ENCODE measurements around the gene AGK. TPM values are rescaled to one million over a fixed set of nuclear protein-coding genes. Genes with fewer than 3 reads are reported as not detected.

Gene AGK
- total and polyA plus RNA-seq, 12 donors: 17.7 to 45.1 (median 38.3) TPM

GRCh38 chr7:141674171-141674671, 123.0 kb downstream of the AGK start:
- peaks cover 0 to 48% (median 11%) of the 10 kb centered on the region in 9 donors for H3K4me1 ChIP-seq
- ATAC-seq (peak; percentile 72 to 94 (median 87)), DNase-seq (peak in 1 of 2 donors; percentile 48)
- intact Hi-C loops (cut with DNase I): loop anchor here in 1 of 10 donors (5.0 kb wide), 1 partner anchor 58 kb away; no protein-coding TSS in a partner anchor
- H3K9me3 ChIP-seq: no peaks in the 10 kb centered on the region
- WGBS, 2 donors: 71 to 78% methylated on average over 5 of the region's 5 CpGs
- no peak for TF ChIP-seq CTCF (IDR thresholded peaks at IDR 0.05)
- H3K27ac ChIP-seq: peak overlapping the region; percentile 38 to 88 (median 72)
- H3K36me3 ChIP-seq: peaks cover 0 to 45% (median 0%) of the 10 kb centered on the region in 9 donors
- no peaks in the 10 kb centered on the region for H3K27me3 ChIP-seq
- no peak overlapping the region for H3K4me3 ChIP-seq

- peak in 6 of 8 donors; percentile 32 to 74 (median 50) for ATAC-seq
- H3K36me3 ChIP-seq: peaks cover 0 to 50% (median 0%) of the 10 kb centered on the region in 9 donors
- no peak overlapping the region for H3K4me3 ChIP-seq
- DNase-seq: no peak
- TF ChIP-seq CTCF (IDR thresholded peaks at IDR 0.05): peak in 6 of 9 donors; percentile 28 to 53 (median 42)
- peak overlapping the region; percentile 38 to 88 (median 72) for H3K27ac ChIP-seq
- intact Hi-C loops (cut with DNase I): loop anchor here in 1 of 10 donors (5.0 kb wide), 1 partner anchor 58 kb away; no protein-coding TSS in a partner anchor
- WGBS, 2 donors: 73 to 74% methylated on average over 4 of the region's 4 CpGs
- H3K9me3 ChIP-seq: no peaks in the 10 kb centered on the region
- no peaks in the 10 kb centered on the region for H3K27me3 ChIP-seq
- peaks cover 0 to 48% (median 11%) of the 10 kb centered on the region in 9 donors for H3K4me1 ChIP-seq
These were observed 123.5 kb downstream of the AGK start for GRCh38 chr7:141674702-141675101.

GRCh38 chr7:141675436-141676215, 124.4 kb downstream of the AGK start:
- TF ChIP-seq CTCF (IDR thresholded peaks at IDR 0.05): no peak
- H3K27me3 ChIP-seq: no peaks in the 10 kb centered on the region
- DNase-seq: no peak
- peaks cover 0 to 48% (median 11%) of the 10 kb centered on the region in 9 donors for H3K4me1 ChIP-seq
- intact Hi-C loops (cut with DNase I): no loop called here
- ATAC-seq: no peak
- H3K4me3 ChIP-seq: no peak overlapping the region
- 86 to 87% methylated on average over 6 of the region's 6 CpGs for WGBS, 2 donors
- H3K9me3 ChIP-seq: no peaks in the 10 kb centered on the region
- peaks cover 0 to 56% (median 0%) of the 10 kb centered on the region in 9 donors for H3K36me3 ChIP-seq
- H3K27ac ChIP-seq: peak overlapping the region in 9 of 10 donors; percentile 55 to 88 (median 73)

- no peak for ATAC-seq
- DNase-seq: no peak
- Histone ChIP-seq H3K36me3 (peaks cover 0 to 58% (median 0%) of the 10 kb centered on the region in 9 donors), H3K4me3 (no peak overlapping the region), H3K9me3 (no peaks in the 10 kb centered on the region), H3K4me1 (peaks cover 0 to 47% (median 11%) of the 10 kb centered on the region in 9 donors), H3K27me3 (no peaks in the 10 kb centered on the region), H3K27ac (peak overlapping the region in 1 of 10 donors; percentile 55)
- TF ChIP-seq CTCF (IDR thresholded peaks at IDR 0.05): no peak
- intact Hi-C loops (cut with DNase I): no loop called here
- 88 to 95% methylated on average over 3 of the region's 3 CpGs for WGBS, 2 donors
These were observed 125.4 kb downstream of the AGK start for GRCh38 chr7:141676618-141677017.

Measured in heart right ventricle (tissue), 16 donors.